ENCODE results near the gene ZNF443.

- TF ChIP-seq NFIC (IDR thresholded peaks at IDR 0.05) (no peak), REST (IDR thresholded peaks at IDR 0.05; ENCODE audit: low read depth) (no peak), TCF12 (IDR thresholded peaks at IDR 0.05; ENCODE audit: low read depth) (no peak), ZBTB7A (IDR thresholded peaks at IDR 0.05; ENCODE audit: low read depth) (no peak)
These were observed 15.5 kb downstream of the ZNF443 start for GRCh38 chr19:12425236-12425887.
